PC-3 (cell line): ENCODE results near the gene ZDHHC5. TPM values are rescaled to one million over a fixed set of nuclear protein-coding genes. Genes with fewer than 3 reads are reported as not detected.

Source experiments
- ATAC-seq: fragments of 200-7000 bp; cut with Tn5 transposase; 2 replicates; pipeline ENCODE4 v1.9.1; 2020; ENCODE audit warnings: mild to moderate bottlenecking, moderate library complexity
- BruUV-seq: library from RNA; stranded (reverse); fragments of 400-500 nt; replicated peaks from 2 replicates; lab custom pipeline; 2021; lab: Mats Ljungman, UMichigan
- CTCF ChIA-PET: fragments of 300-600 bp; sonication (Branson Sonifier 250); formaldehyde crosslinking; loops from one replicate; lab custom pipeline; 2022; ENCODE audit warnings: antibody characterized with exemption; lab: Charles Lee
- POLR2A ChIA-PET: fragments of 300-600 bp; sonication (Branson Sonifier 250); formaldehyde crosslinking; loops from one replicate; lab custom pipeline; 2022; ENCODE audit warnings: antibody characterized with exemption; ENCODE audit not compliant: unreplicated experiment; lab: Charles Lee
- DNase-seq: peaks from one replicate; pipeline ENCODE4 v3.0.0-alpha.2; 2015
- H2AFZ ChIP-seq: fragments of 300-600 bp; sonication (generic); 2 replicates; pipeline ENCODE4 v1.6.0; 2016; ENCODE audit warnings: antibody characterized with exemption, low read length
- H3F3A ChIP-seq: fragments of 300-600 bp; sonication (generic); one replicate; pipeline ENCODE4 v1.6.0; 2017; ENCODE audit warnings: antibody characterized with exemption, low read length, control low read depth, mild to moderate bottlenecking; ENCODE audit not compliant: unreplicated experiment
- H3K27ac ChIP-seq: fragments of 300-600 bp; sonication (generic); 2 replicates; pipeline ENCODE4 v1.5.1; 2016; ENCODE audit warnings: mild to moderate bottlenecking, low read length
- H3K27me3 ChIP-seq: fragments of 300-600 bp; sonication (generic); 2 replicates; pipeline ENCODE4 v1.6.1; 2016; ENCODE audit warnings: low read length, mixed read lengths
- H3K36me3 ChIP-seq: fragments of 300-600 bp; sonication (generic); 2 replicates; pipeline ENCODE4 v1.6.1; 2016; ENCODE audit warnings: low read depth, mixed run types, low read length, mixed read lengths
- H3K4me1 ChIP-seq: fragments of 300-600 bp; sonication (generic); 2 replicates; pipeline ENCODE4 v1.5.1; 2016; ENCODE audit warnings: low read length; ENCODE audit not compliant: insufficient read depth
- H3K4me2 ChIP-seq: fragments of 300-600 bp; sonication (generic); 2 replicates; pipeline ENCODE4 v1.6.0; 2016; ENCODE audit warnings: low read length
- H3K4me3 ChIP-seq: fragments of 300-600 bp; sonication (generic); 2 replicates; pipeline ENCODE4 v1.5.1; 2016; ENCODE audit warnings: mild to moderate bottlenecking, low read length, mixed read lengths
- H3K79me2 ChIP-seq: fragments of 300-600 bp; sonication (generic); 2 replicates; pipeline ENCODE4 v1.6.1; 2017; ENCODE audit warnings: low read length, mixed read lengths
- H3K9ac ChIP-seq: fragments of 300-600 bp; sonication (generic); 2 replicates; pipeline ENCODE4 v1.6.0; 2016; ENCODE audit warnings: mild to moderate bottlenecking, low read length
- H3K9me2 ChIP-seq: fragments of 300-600 bp; sonication (generic); replicated peaks from 2 replicates; pipeline ENCODE4 v1.6.1; 2016; ENCODE audit warnings: mixed run types, low read length, mixed read lengths
- H3K9me3 ChIP-seq: fragments of 300-600 bp; sonication (generic); 2 replicates; pipeline ENCODE4 v1.6.1; 2016; ENCODE audit warnings: low read length, mixed read lengths
- H4K20me1 ChIP-seq: fragments of 300-600 bp; sonication (generic); 2 replicates; pipeline ENCODE4 v1.6.1; 2016; ENCODE audit warnings: low read length, mixed read lengths
- CTCF ChIP-seq: fragments of 300-600 bp; sonication (generic); conservative IDR thresholded peaks from 2 replicates; pipeline ENCODE4 v1.5.1; 2017; ENCODE audit warnings: antibody characterized with exemption, low read depth, mild to moderate bottlenecking, low read length
- EZH2 ChIP-seq: fragments of 300-600 bp; sonication (generic); IDR thresholded peaks from one replicate; pipeline ENCODE4 v1.6.1; 2017; ENCODE audit warnings: antibody characterized with exemption, mild to moderate bottlenecking, low read length; ENCODE audit not compliant: unreplicated experiment
- EZH2phosphoT487 ChIP-seq: fragments of 300-600 bp; sonication (generic); IDR thresholded peaks from 2 replicates; pipeline ENCODE4 v1.6.1; 2018; ENCODE audit warnings: mild to moderate bottlenecking, antibody characterized with exemption, low read length, borderline replicate concordance
- intact Hi-C: fragments of 100-400 bp; cut with micrococcal nuclease; formaldehyde crosslinking; loops from 2 replicates; pipeline ENCODE4 v1.9.0; 2023
- total RNA-seq: library from RNA; depleted of rRNA; stranded (reverse); fragments of >200 nt; gene quantifications from 2 replicates; pipeline ENCODE4 v1.2.3, GENCODE V29; 2014

ZDHHC5 gene
- total RNA-seq, 1 experiment from 2014 or later, result 86.7 TPM

GRCh38 chr11:57640068-57640800 lies 27.7 kb upstream of the ZDHHC5 start:
- TF ChIP-seq EZH2, result no peak
- TF ChIP-seq EZH2phosphoT487, result no peak
- TF ChIP-seq CTCF, result no peak
- H3F3A ChIP-seq, result no peaks in the 10 kb centered on the region
- no peak for ATAC-seq
- no peak overlapping the region for H3K27ac ChIP-seq
- peak overlapping the region; percentile 91; the same call in 1 of the 2 replicates for H3K4me3 ChIP-seq
- no peaks in the 10 kb centered on the region for H3K9me2 ChIP-seq
- no peak overlapping the region for H2AFZ ChIP-seq
- POLR2A ChIA-PET, result interaction anchor here (0.6 kb wide), 2 partner anchors 58 to 92 kb away, joined by 3 read pairs; no protein-coding TSS in a partner anchor
- peak overlapping the region; percentile 97 for H3K4me2 ChIP-seq
- H3K36me3 ChIP-seq, result no peaks in the 10 kb centered on the region
- DNase-seq, result no peak
- H3K9me3 ChIP-seq, result no peaks in the 10 kb centered on the region
- no TSS peak for BruUV-seq
- no peaks in the 10 kb centered on the region for H3K27me3 ChIP-seq
- no peaks in the 10 kb centered on the region for H4K20me1 ChIP-seq
- peaks cover 14% of the 10 kb centered on the region for H3K4me1 ChIP-seq
- intact Hi-C loops, result loop anchor here (2.0 kb wide), 1 partner anchor 295 kb away; no protein-coding TSS in a partner anchor
- H3K9ac ChIP-seq, result no peak overlapping the region
- peaks cover 27% of the 10 kb centered on the region for H3K79me2 ChIP-seq
- CTCF ChIA-PET, result interaction anchor here (1.9 to 2.8 kb wide), 3 partner anchors 72 to 295 kb away, joined by 10 to 16 read pairs (median 12); partner anchors contain the start of gene UBE2L6

GRCh38 chr11:57641011-57641807 lies 26.7 kb upstream of the ZDHHC5 start:
- Histone ChIP-seq H3K9ac (no peak overlapping the region), H3K36me3 (no peaks in the 10 kb centered on the region), H3K79me2 (peaks cover 27% of the 10 kb centered on the region), H3K4me1 (peaks cover 14% of the 10 kb centered on the region), H3K4me3 (no peak overlapping the region), H4K20me1 (no peaks in the 10 kb centered on the region), H3K9me3 (no peaks in the 10 kb centered on the region), H3K4me2 (no peak overlapping the region), H3K9me2 (no peaks in the 10 kb centered on the region), H2AFZ (no peak overlapping the region), H3K27me3 (no peaks in the 10 kb centered on the region), H3K27ac (no peak overlapping the region), H3F3A (no peaks in the 10 kb centered on the region)
- intact Hi-C loops, result loop anchor here (1.0 to 2.0 kb wide), 3 partner anchors 73 to 296 kb away; partner anchors contain the start of gene TIMM10
- BruUV-seq, result no TSS peak
- ChIA-PET POLR2A (interaction anchor here (0.6 kb wide), 1 partner anchor 91 kb away, joined by 3 read pairs; no protein-coding TSS in a partner anchor), CTCF (interaction anchor here (0.5 to 2.8 kb wide), 6 partner anchors 15 to 296 kb away, joined by 3 to 16 read pairs (median 6); partner anchors contain the start of gene UBE2L6)
- DNase-seq (peak; percentile 76), ATAC-seq (peak; percentile 26; the same call in 1 of the 2 replicates)
- TF ChIP-seq CTCF (peak; percentile 81), EZH2phosphoT487 (no peak), EZH2 (no peak)
